NCI-H748 treated with DMSO at 0.1 percent for 48 hours (cell line): ENCODE data around the gene UBE3D.

Experiments
- DNase-seq: peaks from one replicate; lab custom pipeline; 2025; lab: John Stamatoyannopoulos, UW

UBE3D gene

GRCh38 chr6:83065511-83066192 lies at the start of gene UBE3D:
Gene UBE3D (minus strand): TSS chr6:83065841. CDS start chr6:83065718, 123 bp downstream.
- DNase-seq: peak; percentile 76

- DNase-seq: no peak
Observed at GRCh38 chr6:83114164-83114563, 48.5 kb upstream of the UBE3D start.

- no peak for DNase-seq
Observed at GRCh38 chr6:83113258-83113657, 47.6 kb upstream of the UBE3D start.

- no peak for DNase-seq
Observed at GRCh38 chr6:83108378-83108777, 42.7 kb upstream of the UBE3D start.

- no peak for DNase-seq
Observed at GRCh38 chr6:83098589-83098988, 32.9 kb upstream of the UBE3D start.

GRCh38 chr6:83097675-83098074 lies 32.0 kb upstream of the UBE3D start:
- no peak for DNase-seq

- DNase-seq: no peak
Observed at GRCh38 chr6:83097204-83097603, 31.6 kb upstream of the UBE3D start.

- no peak for DNase-seq
Observed at GRCh38 chr6:83096791-83097190, 31.1 kb upstream of the UBE3D start.

- no peak for DNase-seq
Observed at GRCh38 chr6:83092756-83093399, 27.2 kb upstream of the UBE3D start.

- DNase-seq: no peak
Observed at GRCh38 chr6:83086751-83087150, 21.1 kb upstream of the UBE3D start.

- no peak for DNase-seq
Observed at GRCh38 chr6:83083476-83083875, 17.8 kb upstream of the UBE3D start.

- no peak for DNase-seq
Observed at GRCh38 chr6:83073615-83074014, 8.0 kb upstream of the UBE3D start.

- DNase-seq: no peak
Observed at GRCh38 chr6:83072726-83073125, 7.1 kb upstream of the UBE3D start.

GRCh38 chr6:83071707-83072106 lies 6.1 kb upstream of the UBE3D start:
- no peak for DNase-seq

GRCh38 chr6:83071023-83071422 lies 5.4 kb upstream of the UBE3D start:
- DNase-seq: no peak

- no peak for DNase-seq
Observed at GRCh38 chr6:83069633-83070032, 4.0 kb upstream of the UBE3D start.

GRCh38 chr6:83068616-83069015 lies 3.0 kb upstream of the UBE3D start:
- no peak for DNase-seq

- peak; percentile 95 for DNase-seq
Observed at GRCh38 chr6:83067448-83068439, 2.1 kb upstream of the UBE3D start, which contains the start of gene DOP1A. Gene DOP1A (plus strand): TSS chr6:83067671. CDS start chr6:83096978, 29,307 bp downstream.

- no peak for DNase-seq
Observed at GRCh38 chr6:83062225-83062624, 3.4 kb downstream of the UBE3D start.

GRCh38 chr6:83061190-83061589 lies 4.5 kb downstream of the UBE3D start:
- no peak for DNase-seq

- DNase-seq: peak; percentile 56
Observed at GRCh38 chr6:83057705-83058321, 7.8 kb downstream of the UBE3D start.

- DNase-seq: peak; percentile 26
Observed at GRCh38 chr6:83055366-83055964, 10.2 kb downstream of the UBE3D start.
